ENCODE measurements around the gene CLECL1. TPM values are rescaled to one million over a fixed set of nuclear protein-coding genes. Genes with fewer than 3 reads are reported as not detected.

The CLECL1 gene
- polyA plus RNA-seq, 1 donor from 2014 or later: not detected

DNA sequence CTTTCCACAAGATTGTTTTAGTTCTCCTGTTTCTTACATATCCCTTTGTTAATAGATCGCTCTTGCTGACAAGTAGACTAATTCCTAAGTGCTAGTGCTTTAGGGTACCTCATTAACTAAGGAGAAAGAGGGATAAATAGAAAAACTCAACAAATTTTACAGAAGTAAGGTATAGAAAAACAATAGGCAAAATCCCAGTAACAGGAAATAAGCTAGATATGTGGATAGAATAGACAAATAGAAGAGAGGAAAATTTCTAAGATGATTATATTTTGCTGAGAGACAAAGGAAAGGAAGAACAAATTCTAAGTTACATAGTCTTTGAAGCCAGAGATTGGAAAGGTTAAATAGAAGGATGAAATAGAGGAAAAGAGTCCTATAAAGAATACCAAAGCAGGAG is 26.8 kb upstream of the CLECL1 start:
- Histone ChIP-seq H3K79me2 (replicated peaks; ENCODE audit: insufficient read depth, low read length) (no peaks in the 10 kb centered on the region), H2AFZ (ENCODE audit: low read depth, low read length) (no peak overlapping the region)

DNA sequence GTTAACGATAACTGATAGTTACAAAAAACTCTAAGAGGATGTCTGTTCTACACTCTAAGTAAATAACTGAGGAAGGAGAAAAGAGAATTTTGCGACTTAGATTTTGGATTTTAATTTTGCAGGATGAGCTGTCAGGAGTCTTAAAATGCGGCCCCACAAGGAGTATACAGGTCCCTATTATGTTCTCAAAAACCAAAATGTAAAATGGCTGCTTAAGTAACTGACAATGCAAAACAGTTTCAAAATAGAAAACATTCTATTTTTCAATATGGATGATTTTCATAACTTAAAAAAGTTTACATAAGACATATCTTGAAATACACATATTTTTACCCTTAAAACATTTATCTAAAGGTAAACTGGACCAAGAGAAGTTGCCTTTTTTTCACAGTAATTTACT is 25.2 kb upstream of the CLECL1 start:
- no peak overlapping the region for H3K9ac ChIP-seq (ENCODE audit: low read length)
- H3F3A ChIP-seq (ENCODE audit: insufficient read depth, low read length, poor library complexity, severe bottlenecking): peaks cover 7% of the 10 kb centered on the region
- no peak overlapping the region for H3K4me3 ChIP-seq (ENCODE audit: low read length)
- no peak overlapping the region for H3K4me2 ChIP-seq (ENCODE audit: low read length)
- no peak for TF ChIP-seq EZH2 (IDR thresholded peaks at IDR 0.05; ENCODE audit: borderline replicate concordance, insufficient read depth, low read length, poor library complexity, severe bottlenecking)
- TF ChIP-seq, protein P1, sequence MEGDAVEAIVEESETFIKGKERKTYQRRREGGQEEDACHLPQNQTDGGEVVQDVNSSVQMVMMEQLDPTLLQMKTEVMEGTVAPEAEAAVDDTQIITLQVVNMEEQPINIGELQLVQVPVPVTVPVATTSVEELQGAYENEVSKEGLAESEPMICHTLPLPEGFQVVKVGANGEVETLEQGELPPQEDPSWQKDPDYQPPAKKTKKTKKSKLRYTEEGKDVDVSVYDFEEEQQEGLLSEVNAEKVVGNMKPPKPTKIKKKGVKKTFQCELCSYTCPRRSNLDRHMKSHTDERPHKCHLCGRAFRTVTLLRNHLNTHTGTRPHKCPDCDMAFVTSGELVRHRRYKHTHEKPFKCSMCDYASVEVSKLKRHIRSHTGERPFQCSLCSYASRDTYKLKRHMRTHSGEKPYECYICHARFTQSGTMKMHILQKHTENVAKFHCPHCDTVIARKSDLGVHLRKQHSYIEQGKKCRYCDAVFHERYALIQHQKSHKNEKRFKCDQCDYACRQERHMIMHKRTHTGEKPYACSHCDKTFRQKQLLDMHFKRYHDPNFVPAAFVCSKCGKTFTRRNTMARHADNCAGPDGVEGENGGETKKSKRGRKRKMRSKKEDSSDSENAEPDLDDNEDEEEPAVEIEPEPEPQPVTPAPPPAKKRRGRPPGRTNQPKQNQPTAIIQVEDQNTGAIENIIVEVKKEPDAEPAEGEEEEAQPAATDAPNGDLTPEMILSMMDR (IDR thresholded peaks at IDR 0.05; ENCODE audit: poor library complexity, severe bottlenecking): no peak
- TF ChIP-seq EP300 (conservative IDR thresholded peaks at IDR 0.05; ENCODE audit: poor library complexity, severe bottlenecking): no peak
- TF ChIP-seq RAD21 (conservative IDR thresholded peaks at IDR 0.05): no peak
- TF ChIP-seq SMC3 (conservative IDR thresholded peaks at IDR 0.05; ENCODE audit: poor library complexity): no peak
- no peak for TF ChIP-seq TAF1 (IDR thresholded peaks at IDR 0.05; ENCODE audit: low read depth)
- no peak for TF ChIP-seq POLR2AphosphoS5 (IDR thresholded peaks at IDR 0.05)
- TF ChIP-seq MXI1 (conservative IDR thresholded peaks at IDR 0.05; ENCODE audit: poor library complexity, severe bottlenecking): no peak
- TF ChIP-seq, protein P2, sequence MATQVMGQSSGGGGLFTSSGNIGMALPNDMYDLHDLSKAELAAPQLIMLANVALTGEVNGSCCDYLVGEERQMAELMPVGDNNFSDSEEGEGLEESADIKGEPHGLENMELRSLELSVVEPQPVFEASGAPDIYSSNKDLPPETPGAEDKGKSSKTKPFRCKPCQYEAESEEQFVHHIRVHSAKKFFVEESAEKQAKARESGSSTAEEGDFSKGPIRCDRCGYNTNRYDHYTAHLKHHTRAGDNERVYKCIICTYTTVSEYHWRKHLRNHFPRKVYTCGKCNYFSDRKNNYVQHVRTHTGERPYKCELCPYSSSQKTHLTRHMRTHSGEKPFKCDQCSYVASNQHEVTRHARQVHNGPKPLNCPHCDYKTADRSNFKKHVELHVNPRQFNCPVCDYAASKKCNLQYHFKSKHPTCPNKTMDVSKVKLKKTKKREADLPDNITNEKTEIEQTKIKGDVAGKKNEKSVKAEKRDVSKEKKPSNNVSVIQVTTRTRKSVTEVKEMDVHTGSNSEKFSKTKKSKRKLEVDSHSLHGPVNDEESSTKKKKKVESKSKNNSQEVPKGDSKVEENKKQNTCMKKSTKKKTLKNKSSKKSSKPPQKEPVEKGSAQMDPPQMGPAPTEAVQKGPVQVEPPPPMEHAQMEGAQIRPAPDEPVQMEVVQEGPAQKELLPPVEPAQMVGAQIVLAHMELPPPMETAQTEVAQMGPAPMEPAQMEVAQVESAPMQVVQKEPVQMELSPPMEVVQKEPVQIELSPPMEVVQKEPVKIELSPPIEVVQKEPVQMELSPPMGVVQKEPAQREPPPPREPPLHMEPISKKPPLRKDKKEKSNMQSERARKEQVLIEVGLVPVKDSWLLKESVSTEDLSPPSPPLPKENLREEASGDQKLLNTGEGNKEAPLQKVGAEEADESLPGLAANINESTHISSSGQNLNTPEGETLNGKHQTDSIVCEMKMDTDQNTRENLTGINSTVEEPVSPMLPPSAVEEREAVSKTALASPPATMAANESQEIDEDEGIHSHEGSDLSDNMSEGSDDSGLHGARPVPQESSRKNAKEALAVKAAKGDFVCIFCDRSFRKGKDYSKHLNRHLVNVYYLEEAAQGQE (IDR thresholded peaks at IDR 0.05; ENCODE audit: borderline replicate concordance): no peak
- no peaks in the 10 kb centered on the region for H4K20me1 ChIP-seq (ENCODE audit: insufficient read depth)
- no peaks in the 10 kb centered on the region for H3K9me3 ChIP-seq (ENCODE audit: low read length)
- no peaks in the 10 kb centered on the region for H3K36me3 ChIP-seq (ENCODE audit: insufficient read depth, low read length)
- no peaks in the 10 kb centered on the region for H3K9me2 ChIP-seq (ENCODE audit: insufficient read depth, low read length)
- H3K79me2 ChIP-seq (replicated peaks; ENCODE audit: insufficient read depth, low read length): no peaks in the 10 kb centered on the region
- H2AFZ ChIP-seq (ENCODE audit: low read depth, low read length): no peak overlapping the region
- H3K27me3 ChIP-seq (ENCODE audit: insufficient read depth, low read depth, low read length): no peaks in the 10 kb centered on the region
- H3K27ac ChIP-seq (ENCODE audit: low read length): no peak overlapping the region

More for the DNA sequence above, 26.8 kb upstream of the CLECL1 start:
- H3K27ac ChIP-seq (ENCODE audit: low read length): no peak overlapping the region
- no peaks in the 10 kb centered on the region for H3K36me3 ChIP-seq (ENCODE audit: insufficient read depth, low read length)
- H3F3A ChIP-seq (ENCODE audit: insufficient read depth, low read length, poor library complexity, severe bottlenecking): peaks cover 7% of the 10 kb centered on the region
- H3K4me2 ChIP-seq (ENCODE audit: low read length): no peak overlapping the region
- no peak overlapping the region for H3K9ac ChIP-seq (ENCODE audit: low read length)
- no peaks in the 10 kb centered on the region for H4K20me1 ChIP-seq (ENCODE audit: insufficient read depth)
- TF ChIP-seq POLR2AphosphoS5 (IDR thresholded peaks at IDR 0.05): no peak
- TF ChIP-seq MXI1 (conservative IDR thresholded peaks at IDR 0.05; ENCODE audit: poor library complexity, severe bottlenecking): no peak
- TF ChIP-seq RAD21 (conservative IDR thresholded peaks at IDR 0.05): no peak
- TF ChIP-seq SMC3 (conservative IDR thresholded peaks at IDR 0.05; ENCODE audit: poor library complexity): no peak
- TF ChIP-seq, protein P1 (IDR thresholded peaks at IDR 0.05; ENCODE audit: poor library complexity, severe bottlenecking): no peak
- TF ChIP-seq, protein P2 (IDR thresholded peaks at IDR 0.05; ENCODE audit: borderline replicate concordance): no peak
- no peak for TF ChIP-seq EZH2 (IDR thresholded peaks at IDR 0.05; ENCODE audit: borderline replicate concordance, insufficient read depth, low read length, poor library complexity, severe bottlenecking)
- no peak for TF ChIP-seq EP300 (conservative IDR thresholded peaks at IDR 0.05; ENCODE audit: poor library complexity, severe bottlenecking)
- TF ChIP-seq TAF1 (IDR thresholded peaks at IDR 0.05; ENCODE audit: low read depth): no peak
- H3K9me3 ChIP-seq (ENCODE audit: low read length): no peaks in the 10 kb centered on the region
- H3K9me2 ChIP-seq (ENCODE audit: insufficient read depth, low read length): no peaks in the 10 kb centered on the region
- no peak overlapping the region for H3K4me3 ChIP-seq (ENCODE audit: low read length)
- H3K27me3 ChIP-seq (ENCODE audit: insufficient read depth, low read depth, low read length): no peaks in the 10 kb centered on the region
